Measurements from ENCODE around the gene ORAI3.

DNA sequence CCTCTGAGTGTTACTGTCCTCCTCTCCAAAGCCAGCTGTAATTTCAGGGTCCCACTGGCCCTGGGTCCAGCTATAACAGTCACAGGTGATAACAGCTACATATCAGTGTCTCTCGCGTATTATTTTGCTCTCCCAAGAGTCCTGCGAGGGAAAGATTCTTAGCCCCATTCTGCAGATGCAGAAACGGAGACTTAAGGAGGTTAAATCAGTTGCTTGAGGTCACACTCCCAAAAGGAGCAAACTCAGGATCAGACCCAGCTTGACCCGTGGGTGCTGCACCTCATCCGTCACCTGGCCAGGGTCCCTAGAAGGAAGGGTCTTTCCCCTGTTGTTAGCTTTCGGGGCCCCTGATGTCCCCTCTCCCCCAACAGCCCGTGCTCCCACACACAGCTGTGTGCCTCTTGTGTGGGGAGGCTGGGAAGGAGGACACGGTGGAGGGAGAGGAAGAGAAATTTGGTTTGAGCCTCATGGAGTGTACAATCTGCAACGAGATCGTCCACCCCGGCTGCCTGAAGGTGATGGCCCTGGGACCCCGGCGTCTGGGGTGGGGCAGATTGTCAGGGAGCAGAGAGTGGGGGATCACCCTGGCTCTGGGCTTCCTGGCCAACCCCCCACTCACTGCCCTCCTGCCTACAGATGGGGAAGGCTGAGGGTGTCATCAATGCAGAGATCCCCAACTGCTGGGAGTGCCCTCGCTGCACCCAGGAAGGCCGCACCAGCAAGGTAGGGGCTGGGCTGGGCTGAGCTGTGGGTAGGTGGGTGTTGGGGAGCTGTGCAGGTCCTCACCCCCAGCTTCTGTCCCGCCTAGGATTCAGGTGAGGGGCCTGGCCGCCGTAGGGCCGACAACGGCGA lies 21.7 kb upstream of the ORAI3 start:
- TF ChIP-seq, protein P1, sequence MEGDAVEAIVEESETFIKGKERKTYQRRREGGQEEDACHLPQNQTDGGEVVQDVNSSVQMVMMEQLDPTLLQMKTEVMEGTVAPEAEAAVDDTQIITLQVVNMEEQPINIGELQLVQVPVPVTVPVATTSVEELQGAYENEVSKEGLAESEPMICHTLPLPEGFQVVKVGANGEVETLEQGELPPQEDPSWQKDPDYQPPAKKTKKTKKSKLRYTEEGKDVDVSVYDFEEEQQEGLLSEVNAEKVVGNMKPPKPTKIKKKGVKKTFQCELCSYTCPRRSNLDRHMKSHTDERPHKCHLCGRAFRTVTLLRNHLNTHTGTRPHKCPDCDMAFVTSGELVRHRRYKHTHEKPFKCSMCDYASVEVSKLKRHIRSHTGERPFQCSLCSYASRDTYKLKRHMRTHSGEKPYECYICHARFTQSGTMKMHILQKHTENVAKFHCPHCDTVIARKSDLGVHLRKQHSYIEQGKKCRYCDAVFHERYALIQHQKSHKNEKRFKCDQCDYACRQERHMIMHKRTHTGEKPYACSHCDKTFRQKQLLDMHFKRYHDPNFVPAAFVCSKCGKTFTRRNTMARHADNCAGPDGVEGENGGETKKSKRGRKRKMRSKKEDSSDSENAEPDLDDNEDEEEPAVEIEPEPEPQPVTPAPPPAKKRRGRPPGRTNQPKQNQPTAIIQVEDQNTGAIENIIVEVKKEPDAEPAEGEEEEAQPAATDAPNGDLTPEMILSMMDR (IDR thresholded peaks at IDR 0.05; ENCODE audit: borderline replicate concordance, extremely low read depth, low read length, poor library complexity, severe bottlenecking): no peak
- TF ChIP-seq EZH2 (IDR thresholded peaks at IDR 0.05; ENCODE audit: borderline replicate concordance, low read depth, low read length, severe bottlenecking): no peak
